MCF 10A (cell line): ENCODE data around the gene HIVEP2. TPM values are rescaled to one million over a fixed set of nuclear protein-coding genes. Genes with fewer than 3 reads are reported as not detected.

Experiments used
- BruUV-seq: library from RNA; stranded (reverse); fragments of 400-500 nt; replicated peaks from 2 replicates; lab custom pipeline; 2021; lab: Mats Ljungman, UMichigan
- CTCF ChIA-PET: fragments of 300-600 bp; sonication (Branson Sonifier 250); formaldehyde crosslinking; extraction: SDS; loops from one replicate; lab custom pipeline; 2021; ENCODE audit warnings: antibody characterized with exemption, inconsistent platforms; lab: Yijun Ruan, JAX
- POLR2A ChIA-PET: fragments of 300-600, 350-650 bp; sonication (Branson Sonifier 250); formaldehyde crosslinking; extraction: SDS; loops from one replicate; lab custom pipeline; 2020; ENCODE audit warnings: antibody characterized with exemption, inconsistent platforms; lab: Yijun Ruan, JAX
- DNase-seq: peaks from one replicate; pipeline ENCODE4 v3.0.0-alpha.2; 2018; ENCODE audit not compliant: unreplicated experiment
- H3K27ac Mint-ChIP-seq: one replicate; pipeline ENCODE4 v1.8.0; 2022; ENCODE audit warnings: mild to moderate bottlenecking, low read depth, mixed read lengths; ENCODE audit not compliant: unreplicated experiment
- H3K27me3 Mint-ChIP-seq: one replicate; pipeline ENCODE4 v1.8.0; 2022; ENCODE audit warnings: mixed read lengths; ENCODE audit not compliant: insufficient read depth, unreplicated experiment
- H3K36me3 Mint-ChIP-seq: one replicate; pipeline ENCODE4 v1.8.0; 2022; ENCODE audit warnings: mild to moderate bottlenecking, moderate library complexity, mixed read lengths; ENCODE audit not compliant: insufficient read depth, unreplicated experiment
- H3K4me1 Mint-ChIP-seq: one replicate; pipeline ENCODE4 v1.8.0; 2022; ENCODE audit warnings: mixed read lengths; ENCODE audit not compliant: insufficient read depth, unreplicated experiment
- H3K4me3 Mint-ChIP-seq: one replicate; pipeline ENCODE4 v1.8.0; 2022; ENCODE audit warnings: mild to moderate bottlenecking, moderate library complexity, mixed read lengths; ENCODE audit not compliant: unreplicated experiment
- H3K9me3 Mint-ChIP-seq: one replicate; pipeline ENCODE4 v1.8.0; 2022; ENCODE audit warnings: mixed read lengths; ENCODE audit not compliant: unreplicated experiment
- intact Hi-C: fragments of 100-400 bp; cut with micrococcal nuclease; formaldehyde crosslinking; loops from 2 replicates; pipeline ENCODE4 v1.14.1; 2022
- total RNA-seq: library from RNA; stranded (reverse); gene quantifications from 2 replicates; pipeline ENCODE4 v1.2.3, GENCODE V29; 2022
- TF ChIP-seq, protein P1 (sequence below): fragments of 200-600 bp; IDR thresholded peaks from one replicate; pipeline ENCODE4 v1.8.0; 2022; ENCODE audit warnings: antibody characterized with exemption, mild to moderate bottlenecking; ENCODE audit not compliant: unreplicated experiment

Gene HIVEP2
- total RNA-seq, 1 experiment from 2014 or later, result 23.6 TPM

DNA sequence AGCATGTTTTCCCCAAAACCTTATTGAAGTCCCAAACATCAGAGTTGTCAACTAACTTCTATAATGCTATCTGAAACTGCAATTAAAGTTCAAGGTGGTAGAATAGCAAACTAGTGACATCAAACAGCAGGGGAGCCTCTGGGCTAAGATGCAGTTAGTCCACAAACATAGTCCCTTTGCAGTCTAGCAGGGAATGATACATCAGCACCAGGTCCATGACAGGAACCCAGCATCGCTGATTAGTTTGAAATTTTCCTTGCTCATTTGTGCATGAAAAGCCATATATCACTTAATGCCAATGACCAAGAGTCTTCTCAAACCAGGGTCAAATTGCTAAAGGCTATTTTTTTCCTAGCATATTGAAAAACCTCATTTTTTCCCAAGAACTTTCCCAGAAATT lies 145.3 kb downstream of the HIVEP2 start:
- H3K27me3 Mint-ChIP-seq, result no peaks in the 10 kb centered on the region
- ChIA-PET CTCF (no interaction called here), POLR2A (interaction anchor here (0.9 kb wide), 1 partner anchor 20 kb away, joined by 3 read pairs; no protein-coding TSS in a partner anchor)
- TF ChIP-seq, protein P1, sequence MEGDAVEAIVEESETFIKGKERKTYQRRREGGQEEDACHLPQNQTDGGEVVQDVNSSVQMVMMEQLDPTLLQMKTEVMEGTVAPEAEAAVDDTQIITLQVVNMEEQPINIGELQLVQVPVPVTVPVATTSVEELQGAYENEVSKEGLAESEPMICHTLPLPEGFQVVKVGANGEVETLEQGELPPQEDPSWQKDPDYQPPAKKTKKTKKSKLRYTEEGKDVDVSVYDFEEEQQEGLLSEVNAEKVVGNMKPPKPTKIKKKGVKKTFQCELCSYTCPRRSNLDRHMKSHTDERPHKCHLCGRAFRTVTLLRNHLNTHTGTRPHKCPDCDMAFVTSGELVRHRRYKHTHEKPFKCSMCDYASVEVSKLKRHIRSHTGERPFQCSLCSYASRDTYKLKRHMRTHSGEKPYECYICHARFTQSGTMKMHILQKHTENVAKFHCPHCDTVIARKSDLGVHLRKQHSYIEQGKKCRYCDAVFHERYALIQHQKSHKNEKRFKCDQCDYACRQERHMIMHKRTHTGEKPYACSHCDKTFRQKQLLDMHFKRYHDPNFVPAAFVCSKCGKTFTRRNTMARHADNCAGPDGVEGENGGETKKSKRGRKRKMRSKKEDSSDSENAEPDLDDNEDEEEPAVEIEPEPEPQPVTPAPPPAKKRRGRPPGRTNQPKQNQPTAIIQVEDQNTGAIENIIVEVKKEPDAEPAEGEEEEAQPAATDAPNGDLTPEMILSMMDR, result no peak
- intact Hi-C loops, result no loop called here
- H3K4me1 Mint-ChIP-seq, result peaks cover 10% of the 10 kb centered on the region
- H3K36me3 Mint-ChIP-seq, result peaks cover 12% of the 10 kb centered on the region
- DNase-seq, result no peak
- no peaks in the 10 kb centered on the region for H3K9me3 Mint-ChIP-seq
- no TSS peak for BruUV-seq
- H3K27ac Mint-ChIP-seq, result no peak overlapping the region
- no peak overlapping the region for H3K4me3 Mint-ChIP-seq

DNA sequence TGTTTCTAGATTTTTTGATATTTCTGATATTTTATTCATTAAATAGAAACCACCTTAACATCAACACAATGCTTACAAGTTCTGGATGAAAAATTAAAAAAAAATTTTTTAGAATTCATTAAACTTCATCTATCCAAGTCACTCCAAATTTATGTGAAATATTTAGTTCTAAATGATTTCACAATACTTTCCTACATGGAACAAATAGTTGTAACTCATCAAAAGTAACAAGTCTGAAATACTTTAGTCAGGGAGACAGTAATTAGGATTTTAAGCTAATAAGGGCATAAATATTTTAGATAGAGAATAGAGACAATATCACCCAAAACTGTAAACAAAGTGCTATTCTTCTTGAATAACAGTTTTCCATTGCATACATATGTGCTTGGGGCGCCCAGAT lies 147.8 kb downstream of the HIVEP2 start:
- H3K9me3 Mint-ChIP-seq, result no peaks in the 10 kb centered on the region
- H3K36me3 Mint-ChIP-seq, result peaks cover 11% of the 10 kb centered on the region
- ChIA-PET CTCF (no interaction called here), POLR2A (interaction anchor here (0.7 to 1.5 kb wide), 3 partner anchors 8 to 148 kb away, joined by 3 to 6 read pairs (median 4); partner anchors contain the start of gene HIVEP2)
- no peak overlapping the region for H3K4me3 Mint-ChIP-seq
- H3K27ac Mint-ChIP-seq, result no peak overlapping the region
- TF ChIP-seq, protein P1, result no peak
- H3K27me3 Mint-ChIP-seq, result no peaks in the 10 kb centered on the region
- H3K4me1 Mint-ChIP-seq, result peaks cover 6% of the 10 kb centered on the region
- BruUV-seq, result no TSS peak
- no peak for DNase-seq
- intact Hi-C loops, result no loop called here

DNA sequence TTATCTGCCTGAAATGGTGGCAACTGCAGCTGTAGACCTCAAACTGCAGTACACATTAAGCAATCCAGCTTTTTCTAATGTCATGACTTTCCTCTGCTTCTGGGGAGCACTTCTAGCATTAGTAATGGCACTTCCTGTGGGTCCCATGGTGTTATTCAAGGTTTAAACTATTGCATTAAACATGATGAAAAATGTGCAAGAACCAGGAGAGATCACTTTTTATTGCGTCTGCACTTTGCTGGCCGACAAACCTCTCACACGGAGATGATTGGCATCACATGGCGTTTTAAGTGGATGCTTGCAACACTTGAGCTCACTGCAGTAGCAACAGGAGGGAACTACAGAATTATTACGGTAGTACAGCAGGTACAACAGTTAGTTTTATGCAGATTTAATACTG lies 148.4 kb downstream of the HIVEP2 start:
- TF ChIP-seq, protein P1, result no peak
- Mint-ChIP-seq H3K27ac (no peak overlapping the region), H3K9me3 (no peaks in the 10 kb centered on the region), H3K4me1 (peaks cover under 1% of the 10 kb centered on the region), H3K4me3 (no peak overlapping the region), H3K27me3 (no peaks in the 10 kb centered on the region), H3K36me3 (peaks cover 7% of the 10 kb centered on the region)
- no TSS peak for BruUV-seq
- ChIA-PET CTCF (no interaction called here), POLR2A (interaction anchor here (0.7 kb wide), 1 partner anchor 149 kb away, joined by 4 read pairs; the partner anchor contains the start of gene HIVEP2)
- peak; percentile 66 for DNase-seq
- intact Hi-C loops, result no loop called here

DNA sequence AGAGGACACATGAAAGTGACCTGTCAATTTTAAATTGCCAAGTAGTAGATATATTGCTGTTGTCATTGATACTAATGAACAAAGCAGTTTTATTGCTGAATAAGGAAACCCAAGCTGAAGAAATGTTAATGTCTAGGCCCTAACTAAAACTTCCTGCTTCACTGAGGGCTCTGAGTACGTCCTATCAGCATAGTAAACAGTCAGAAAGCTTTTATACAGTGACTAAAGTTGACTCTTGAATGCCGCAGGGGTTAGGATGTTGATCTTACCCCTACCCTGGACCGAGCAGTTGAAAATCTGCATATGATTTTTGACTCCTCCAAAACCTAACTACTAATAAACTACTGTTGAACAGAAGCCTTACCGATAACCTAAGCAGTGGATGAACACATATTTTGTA lies 149.0 kb downstream of the HIVEP2 start:
- no peak for DNase-seq
- no TSS peak for BruUV-seq
- Mint-ChIP-seq H3K27ac (no peak overlapping the region), H3K36me3 (peaks cover 4% of the 10 kb centered on the region), H3K4me3 (no peak overlapping the region), H3K27me3 (no peaks in the 10 kb centered on the region), H3K4me1 (no peaks in the 10 kb centered on the region), H3K9me3 (no peaks in the 10 kb centered on the region)
- intact Hi-C loops, result no loop called here
- ChIA-PET CTCF (interaction anchor here (0.7 kb wide), 1 partner anchor 24 kb away, joined by 3 read pairs; no protein-coding TSS in a partner anchor), POLR2A (no interaction called here)
- TF ChIP-seq, protein P1, result no peak
